ENCODE results near the gene MYL11.

The MYL11 gene

GRCh38 chr16:30371248-30371816, 3.3 kb upstream of the MYL11 start (continued):
- TF ChIP-seq HIC1 (tag by site-specific recombination; IDR thresholded peaks at IDR 0.05) (peak; percentile 10; the same call in 1 of the 2 replicates), ZNF214 (tag by site-specific recombination; IDR thresholded peaks at IDR 0.05; ENCODE audit: borderline replicate concordance) (no peak), SP3 (tag by site-specific recombination; IDR thresholded peaks at IDR 0.05) (no peak), ELK4 (IDR thresholded peaks at IDR 0.05; ENCODE audit: borderline replicate concordance, low read depth, low read length) (no peak), ZNF23 (tag by site-specific recombination; IDR thresholded peaks at IDR 0.05; ENCODE audit: borderline replicate concordance) (no peak), ZNF514 (tag by site-specific recombination; IDR thresholded peaks at IDR 0.05) (no peak), ZNF580 (tag by site-specific recombination; IDR thresholded peaks at IDR 0.05) (no peak), ZNF133 (tag by site-specific recombination; IDR thresholded peaks at IDR 0.05) (no peak), ZNF558 (tag by site-specific recombination; IDR thresholded peaks at IDR 0.05) (no peak; the same call in 1 of the 2 replicates), ZNF10 (tag by site-specific recombination; IDR thresholded peaks at IDR 0.05) (no peak), ZNF776 (tag by site-specific recombination; IDR thresholded peaks at IDR 0.05; ENCODE audit: borderline replicate concordance) (no peak), KLF17 (tag by site-specific recombination; IDR thresholded peaks at IDR 0.05) (peak; percentile 56; the same call in 1 of the 2 replicates), ZNF274 (IDR thresholded peaks at IDR 0.05; ENCODE audit: low read length) (no peak), ZNF274 (tag by site-specific recombination; IDR thresholded peaks at IDR 0.05; ENCODE audit: borderline replicate concordance) (no peak), FEZF1 (tag by site-specific recombination; IDR thresholded peaks at IDR 0.05) (no peak), KLF10 (tag by site-specific recombination; IDR thresholded peaks at IDR 0.05) (no peak), ZNF544 (tag by site-specific recombination; IDR thresholded peaks at IDR 0.05) (no peak), ZBTB1 (tag by site-specific recombination; IDR thresholded peaks at IDR 0.05) (no peak), ZBTB49 (tag by site-specific recombination; IDR thresholded peaks at IDR 0.05; ENCODE audit: low read depth) (no peak), RBAK (tag by site-specific recombination; IDR thresholded peaks at IDR 0.05) (no peak), ZNF416 (tag by site-specific recombination; IDR thresholded peaks at IDR 0.05) (no peak), ZNF654 (tag by site-specific recombination; IDR thresholded peaks at IDR 0.05; ENCODE audit: low read depth) (no peak; the same call in 1 of the 2 replicates), ZBTB48 (tag by site-specific recombination; IDR thresholded peaks at IDR 0.05) (peak; percentile 95), ZNF184 (tag by site-specific recombination; IDR thresholded peaks at IDR 0.05) (no peak), ZNF174 (tag by site-specific recombination; IDR thresholded peaks at IDR 0.05) (no peak), ZNF404 (tag by site-specific recombination; IDR thresholded peaks at IDR 0.05) (no peak), ZNF202 (tag by site-specific recombination; IDR thresholded peaks at IDR 0.05; ENCODE audit: borderline replicate concordance) (no peak), ZNF501 (tag by site-specific recombination; IDR thresholded peaks at IDR 0.05) (no peak), ZFHX2 (tag by site-specific recombination; conservative IDR thresholded peaks at IDR 0.05) (no peak)

Data from HEK293 (cell line).